Embryonic facial prominence (tissue), 1 donor: ENCODE data around the gene SPG7.

Source experiments
- DNase-seq: peaks from one replicate; pipeline ENCODE4 v3.0.0-alpha.2; 2016; ENCODE audit errors: extremely low spot score

The SPG7 gene

DNA sequence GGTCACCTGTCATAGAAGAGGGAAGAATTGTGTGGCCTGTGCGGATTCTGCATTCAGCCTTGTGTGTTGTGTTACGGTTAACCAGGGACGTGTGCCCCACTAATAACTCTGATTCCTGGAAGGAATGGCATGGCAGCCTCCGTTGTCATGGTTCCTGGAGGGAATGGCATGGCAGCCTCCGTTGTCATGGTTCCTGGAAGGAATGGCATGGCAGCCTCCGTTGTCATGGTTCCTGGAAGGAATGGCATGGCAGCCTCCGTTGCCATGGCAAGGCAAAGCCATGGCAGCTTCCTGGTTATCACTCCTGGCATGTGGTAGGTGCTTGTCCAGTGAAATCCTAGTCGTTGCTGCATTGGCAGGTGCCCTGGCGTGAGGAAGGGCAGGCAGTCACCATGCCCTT, 8.9 kb downstream of the SPG7 start:
- DNase-seq = no peak

DNA sequence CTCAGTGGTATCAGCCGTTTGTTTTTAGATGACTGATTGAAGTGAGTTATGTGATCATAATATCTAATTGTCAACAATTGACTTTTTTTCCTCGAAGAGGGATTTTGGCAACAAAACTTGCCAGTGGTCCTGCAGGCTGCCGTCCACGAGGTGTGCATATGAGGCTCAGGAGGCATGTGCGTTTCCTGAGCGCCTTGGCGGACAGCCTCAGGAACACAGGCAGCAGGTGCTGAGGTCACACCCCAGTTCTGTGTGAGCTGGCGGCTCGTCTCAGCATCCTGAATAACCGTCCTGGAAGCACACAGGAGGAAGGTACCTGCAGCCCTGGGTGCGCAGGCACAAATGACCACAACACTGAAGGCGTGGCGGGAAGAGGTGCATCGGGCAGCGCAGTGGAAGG, 11.7 kb downstream of the SPG7 start:
- DNase-seq = no peak

DNA sequence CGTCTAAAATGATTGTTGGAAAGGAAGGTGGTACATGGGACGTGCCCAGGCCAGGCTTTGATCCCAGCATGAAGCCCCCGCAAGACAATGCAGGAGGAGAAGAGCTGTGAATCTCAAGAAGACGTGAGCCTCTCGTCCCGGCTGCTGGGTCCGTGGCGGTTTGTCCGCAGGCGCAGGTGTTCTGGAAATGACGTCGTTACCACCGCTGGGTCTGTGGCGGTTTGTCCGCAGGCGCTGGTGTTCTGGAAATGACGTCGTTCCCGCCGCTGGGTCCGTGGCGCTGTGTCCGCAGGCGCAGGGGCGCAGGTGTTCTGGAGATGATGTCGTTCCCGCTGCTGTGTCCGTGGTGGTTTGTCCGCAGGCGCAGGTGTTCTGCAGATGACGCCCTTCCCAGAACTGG, 14.1 kb downstream of the SPG7 start:
- DNase-seq = no peak

DNA sequence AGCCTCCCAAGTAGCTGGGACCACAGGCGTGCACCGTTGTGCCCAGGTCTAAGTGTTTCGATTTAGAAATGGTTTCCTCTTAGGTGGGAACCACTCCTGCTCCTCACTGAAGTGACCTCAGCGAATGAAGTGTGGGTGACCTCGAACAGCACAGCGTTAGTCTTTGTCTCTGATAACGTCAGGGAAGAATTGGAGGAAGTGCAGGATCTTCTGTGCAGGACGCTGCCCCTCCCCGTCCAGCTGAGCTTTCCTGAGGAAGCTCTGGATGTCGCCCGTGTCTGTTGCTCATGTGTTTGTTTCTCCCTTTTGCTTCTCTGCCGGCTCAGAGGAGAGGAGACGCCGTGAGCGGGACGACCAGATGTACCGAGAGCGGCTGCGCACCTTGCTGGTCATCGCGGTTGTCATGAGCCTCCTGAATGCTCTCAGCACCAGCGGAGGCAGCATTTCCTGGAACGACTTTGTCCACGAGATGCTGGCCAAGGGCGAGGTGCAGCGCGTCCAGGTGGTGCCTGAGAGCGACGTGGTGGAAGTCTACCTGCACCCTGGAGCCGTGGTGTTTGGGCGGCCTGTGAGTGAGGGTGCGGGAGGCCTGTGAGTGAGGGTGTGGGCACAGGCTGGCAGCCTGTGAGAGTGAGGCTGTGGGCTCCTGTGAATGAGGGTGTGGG, 15.6 kb downstream of the SPG7 start:
- no peak for DNase-seq

DNA sequence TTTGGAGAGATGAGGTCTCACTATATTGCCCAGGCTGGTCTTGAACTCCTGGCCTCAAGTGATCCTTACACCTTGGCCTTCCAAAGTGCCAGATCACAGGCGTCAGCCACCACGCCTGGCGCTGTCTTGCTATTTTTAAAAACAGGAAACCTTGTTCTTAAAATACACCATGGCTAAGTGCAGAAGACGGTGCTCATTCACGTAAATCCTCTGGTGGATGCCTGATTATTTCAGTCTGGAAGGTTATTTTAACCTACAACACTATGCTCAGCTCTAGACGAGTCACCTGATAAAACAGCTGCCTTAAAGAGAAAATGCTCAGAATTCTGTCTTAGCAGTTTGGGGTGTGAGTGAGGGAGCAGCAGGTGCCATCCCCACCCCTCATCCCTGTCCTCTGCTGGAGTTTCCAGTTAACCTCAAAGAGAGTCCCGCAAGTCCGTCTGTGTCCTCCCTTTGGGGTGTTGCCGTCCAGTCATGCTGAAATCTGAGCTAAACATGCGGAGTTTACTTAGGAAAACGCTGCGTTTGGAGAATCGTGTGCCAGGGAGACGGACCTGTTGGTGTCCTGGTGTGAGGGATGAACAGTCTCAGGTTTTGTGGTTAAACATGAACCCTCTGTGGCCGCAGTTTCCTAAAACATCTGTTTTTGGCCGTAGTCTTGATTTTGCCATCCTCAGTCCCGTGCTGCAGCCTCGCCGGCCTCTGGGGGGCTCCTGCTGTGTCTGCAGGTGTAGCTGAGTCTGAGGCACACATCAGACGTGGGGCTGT, 17.1 kb downstream of the SPG7 start:
- DNase-seq = no peak

DNA sequence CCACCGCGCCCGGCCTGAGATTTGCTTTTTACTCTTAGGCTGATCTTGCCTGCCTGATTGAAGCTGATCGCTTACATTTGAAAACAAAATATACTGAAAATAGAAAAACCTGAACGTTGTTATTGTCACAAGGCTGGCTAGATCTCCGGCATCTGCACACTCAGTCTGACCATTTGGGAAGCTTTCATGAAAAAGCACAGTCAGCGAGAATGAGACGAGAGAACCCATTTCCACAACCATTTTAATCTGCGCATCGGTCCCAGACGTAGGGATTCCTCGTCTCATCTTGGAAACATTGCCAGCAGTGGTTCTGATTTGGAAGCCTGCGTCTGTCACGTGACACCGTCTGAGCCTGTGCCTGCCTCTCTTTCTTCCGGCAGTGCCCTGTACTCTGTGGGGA, 20.9 kb downstream of the SPG7 start:
- DNase-seq = no peak

DNA sequence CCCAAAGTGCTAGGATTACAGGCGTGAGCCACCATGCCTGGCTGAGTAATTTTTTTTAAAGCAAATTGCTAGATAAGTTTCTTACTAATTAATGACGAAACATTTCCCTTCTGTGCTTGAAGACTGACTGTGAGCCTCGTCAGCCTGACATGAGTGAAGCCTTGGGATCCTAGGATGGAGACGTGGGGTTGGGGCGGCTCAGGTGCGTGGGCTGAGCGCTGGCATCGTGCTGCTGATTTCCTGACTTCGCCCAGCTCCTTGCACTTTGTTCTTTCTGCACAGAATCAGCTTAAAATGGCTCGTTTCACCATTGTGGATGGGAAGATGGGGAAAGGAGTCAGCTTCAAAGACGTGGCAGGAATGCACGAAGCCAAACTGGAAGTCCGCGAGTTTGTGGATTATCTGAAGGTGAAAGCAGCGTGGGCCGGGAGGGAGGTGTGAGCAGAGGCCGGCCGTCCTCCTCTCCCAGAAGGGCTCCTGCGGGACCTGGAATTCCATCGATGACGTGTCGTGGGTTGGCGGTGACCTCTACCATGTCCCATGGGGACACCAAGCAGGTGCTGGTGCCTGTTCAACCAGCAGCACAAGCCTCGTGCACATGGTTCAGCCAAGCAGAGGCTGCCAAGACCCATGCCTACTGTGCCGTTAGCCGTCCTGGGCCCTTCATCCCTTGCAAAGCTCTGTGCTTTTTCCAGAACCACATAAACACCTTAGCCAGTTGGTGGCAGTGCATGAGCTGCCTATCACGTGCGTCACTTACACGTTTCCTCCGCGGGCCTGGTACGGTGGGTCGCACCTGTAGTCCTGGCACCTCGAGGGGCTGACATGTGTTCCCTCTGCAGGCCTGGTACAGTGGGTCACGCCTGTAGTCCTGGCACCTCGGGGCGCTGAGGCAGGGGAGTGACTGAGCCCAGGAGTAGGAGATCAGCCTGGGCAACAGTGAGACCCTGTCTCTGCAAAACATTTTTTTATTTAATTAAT, 22.5 kb downstream of the SPG7 start:
- no peak for DNase-seq

DNA sequence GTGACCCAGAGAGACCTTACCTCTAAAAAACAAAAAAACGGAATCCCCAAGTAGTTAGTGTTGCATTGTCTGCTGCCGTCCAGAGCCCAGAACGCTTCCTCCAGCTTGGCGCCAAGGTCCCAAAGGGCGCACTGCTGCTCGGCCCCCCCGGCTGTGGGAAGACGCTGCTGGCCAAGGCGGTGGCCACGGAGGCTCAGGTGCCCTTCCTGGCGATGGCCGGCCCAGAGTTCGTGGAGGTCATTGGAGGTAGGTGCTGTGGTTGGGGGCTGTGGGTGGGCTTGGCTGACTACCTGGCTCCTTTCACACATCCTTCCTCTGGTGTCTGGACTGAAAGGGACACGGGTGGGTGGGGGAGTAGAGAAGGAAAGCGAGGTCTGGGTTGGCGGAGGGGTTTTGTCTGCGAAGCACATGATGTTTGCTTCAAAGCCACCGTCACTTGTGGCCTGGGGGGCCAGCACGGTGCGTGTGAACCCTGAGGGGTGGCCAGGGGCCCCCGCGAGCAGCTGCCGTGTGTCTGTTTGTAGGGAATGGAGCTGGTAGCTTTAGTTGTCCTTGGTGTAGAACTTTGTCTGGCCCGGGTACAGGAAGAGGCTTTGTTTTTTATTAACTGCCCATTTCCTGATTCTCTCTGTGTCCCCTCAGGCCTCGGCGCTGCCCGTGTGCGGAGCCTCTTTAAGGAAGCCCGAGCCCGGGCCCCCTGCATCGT, 23.8 kb downstream of the SPG7 start:
- no peak for DNase-seq

DNA sequence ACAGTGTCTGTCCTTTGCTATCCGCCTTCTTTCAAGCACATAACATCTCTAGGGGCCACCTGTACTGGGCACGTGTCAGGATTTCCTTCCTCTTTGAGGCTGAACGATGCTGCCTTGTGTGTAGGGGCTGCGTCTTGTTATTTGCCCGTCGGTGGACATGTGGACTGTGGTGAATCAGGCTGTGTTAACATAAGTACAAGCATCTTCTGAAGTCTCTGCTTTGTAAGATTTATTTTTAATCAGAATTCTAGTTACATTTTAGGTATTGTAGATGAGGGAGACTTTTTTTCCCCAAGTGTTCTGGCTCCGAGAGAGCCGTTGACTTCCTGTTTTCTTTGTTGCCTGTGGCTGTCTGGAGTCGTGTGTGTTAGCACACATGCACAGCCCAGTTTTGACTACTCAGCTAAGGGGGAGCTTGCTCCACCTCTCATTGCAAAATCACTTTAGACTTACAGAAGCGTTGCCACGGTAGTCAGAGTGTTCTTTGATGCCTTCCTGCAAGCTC, 26.1 kb downstream of the SPG7 start:
- DNase-seq = no peak

DNA sequence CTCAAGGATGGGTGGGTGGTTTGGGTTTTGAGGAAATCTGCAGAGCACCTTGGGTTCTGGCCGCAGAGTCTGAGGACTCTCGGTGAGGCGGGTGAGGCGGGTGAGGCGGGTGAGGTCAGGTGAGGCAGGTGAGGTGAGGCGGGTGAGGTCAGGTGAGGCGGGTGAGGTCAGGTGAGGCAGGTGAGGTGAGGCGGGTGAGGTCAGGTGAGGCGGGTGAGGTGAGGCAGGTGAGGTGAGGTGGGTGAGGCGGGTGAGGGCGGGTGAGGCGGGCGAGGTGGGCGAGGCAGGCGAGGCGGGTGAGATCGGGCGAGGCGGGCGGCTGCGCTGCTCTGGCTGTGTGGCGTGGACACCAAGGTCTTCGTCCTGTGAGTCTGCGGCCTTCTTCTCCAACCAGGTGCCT, 28.2 kb downstream of the SPG7 start:
- DNase-seq = no peak

DNA sequence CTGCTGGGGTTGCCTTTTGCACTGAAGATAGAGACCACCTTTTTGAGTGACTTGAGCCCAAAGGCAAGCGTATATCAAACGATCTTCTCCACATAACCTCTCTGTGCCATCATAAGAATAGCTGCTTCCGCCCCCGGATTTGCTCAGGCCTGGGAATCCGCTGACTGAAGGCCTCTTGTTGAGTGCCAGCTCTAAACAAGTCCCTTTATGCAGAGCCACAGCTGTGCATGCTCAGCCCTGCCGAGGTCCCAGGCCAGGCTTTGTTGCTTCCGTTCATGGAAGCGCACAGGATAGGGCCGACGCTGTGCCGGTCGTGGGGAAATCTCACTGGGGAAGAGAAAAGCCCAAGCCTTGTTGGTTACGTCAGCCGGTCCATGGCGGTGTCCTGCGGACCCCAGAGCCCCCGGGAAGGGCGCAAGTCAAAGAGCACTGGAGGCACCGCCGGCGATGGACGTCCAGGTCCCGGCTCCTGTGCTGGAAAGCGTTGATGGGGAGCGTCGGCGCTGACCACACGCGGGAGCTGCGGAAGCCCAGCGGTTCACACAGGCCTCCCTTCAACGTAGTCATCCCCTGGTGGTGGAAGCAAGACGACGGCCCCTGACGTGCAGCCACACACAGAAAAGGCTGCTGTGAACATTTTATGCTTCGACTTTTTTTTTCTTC, 28.8 kb downstream of the SPG7 start:
- DNase-seq = no peak

DNA sequence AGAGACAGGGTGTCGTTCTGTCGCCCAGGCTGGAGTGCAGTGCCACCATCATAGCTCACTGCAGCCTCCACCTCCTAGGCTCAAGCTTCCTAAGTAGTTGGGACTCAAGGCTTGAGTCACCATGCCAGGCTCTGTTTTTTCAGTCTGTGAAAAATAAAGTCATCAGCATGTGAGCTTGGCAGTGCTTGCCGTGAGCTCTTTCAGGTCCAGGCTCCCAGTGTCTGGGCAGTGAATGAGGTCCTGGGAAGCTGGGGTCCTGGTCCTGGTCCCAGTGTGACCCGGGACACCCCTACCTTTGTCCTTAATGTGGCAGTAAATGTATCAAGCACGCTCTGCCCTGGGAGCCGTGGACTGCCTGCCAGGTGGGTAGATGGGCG, 29.3 kb downstream of the SPG7 start:
- no peak for DNase-seq

DNA sequence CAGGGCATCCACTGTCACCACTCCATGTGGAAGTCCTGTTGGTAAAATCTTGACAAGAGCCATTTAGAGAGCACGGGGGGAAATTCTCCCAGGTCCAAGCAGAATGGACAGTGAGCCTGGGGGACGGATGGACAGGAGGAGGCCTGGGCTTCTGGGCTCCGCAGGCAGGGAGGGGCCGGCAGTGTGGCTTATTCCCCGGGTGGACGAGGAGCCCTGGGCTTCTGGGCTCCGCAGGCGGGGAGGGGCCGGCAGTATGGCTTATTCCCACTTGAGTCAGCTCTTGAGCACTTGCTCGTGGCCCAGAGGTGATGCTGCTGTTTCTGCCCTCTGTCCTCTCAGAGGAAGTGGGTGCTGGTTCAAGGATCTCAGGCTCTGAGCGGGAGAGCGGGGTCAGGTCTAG, 30.1 kb downstream of the SPG7 start:
- no peak for DNase-seq

DNA sequence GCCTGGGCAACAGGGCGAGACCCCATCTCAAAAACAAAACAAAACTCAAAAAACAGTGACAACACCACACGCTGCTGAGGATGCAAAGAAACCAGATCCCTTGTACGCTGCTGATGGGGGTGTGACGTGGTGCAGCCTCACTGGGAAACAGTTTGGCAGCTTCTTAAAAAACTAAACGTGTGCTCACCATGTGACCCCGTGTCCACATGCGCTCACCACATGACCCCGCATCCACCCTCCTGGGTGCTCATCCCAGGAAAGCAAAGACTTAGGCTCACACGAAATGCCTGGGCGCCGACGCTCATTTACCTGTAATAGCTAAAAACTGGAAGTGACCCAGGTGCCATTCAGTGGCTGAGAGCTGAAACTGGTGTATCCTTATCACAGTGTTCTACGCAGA, 32.4 kb downstream of the SPG7 start:
- DNase-seq = no peak

DNA sequence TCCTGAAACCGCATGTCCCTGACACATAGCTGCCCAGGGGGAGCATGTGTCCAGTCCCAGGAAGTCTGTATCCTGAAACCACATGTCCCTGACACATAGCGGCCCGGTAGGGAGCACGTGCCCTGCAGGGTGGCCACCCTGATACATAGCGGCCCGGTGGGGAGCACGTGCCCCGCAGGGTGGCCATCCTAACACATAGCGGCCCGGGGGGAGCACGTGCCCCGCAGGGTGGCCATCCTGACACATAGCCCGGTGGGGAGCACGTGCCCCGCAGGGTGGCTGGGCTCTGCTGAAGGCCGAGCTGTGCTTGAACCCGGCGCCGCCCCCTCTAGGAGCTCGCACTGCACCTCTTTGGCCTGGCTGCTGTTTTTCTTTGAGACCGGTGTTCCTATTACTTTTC, 33.6 kb downstream of the SPG7 start:
- DNase-seq = no peak

DNA sequence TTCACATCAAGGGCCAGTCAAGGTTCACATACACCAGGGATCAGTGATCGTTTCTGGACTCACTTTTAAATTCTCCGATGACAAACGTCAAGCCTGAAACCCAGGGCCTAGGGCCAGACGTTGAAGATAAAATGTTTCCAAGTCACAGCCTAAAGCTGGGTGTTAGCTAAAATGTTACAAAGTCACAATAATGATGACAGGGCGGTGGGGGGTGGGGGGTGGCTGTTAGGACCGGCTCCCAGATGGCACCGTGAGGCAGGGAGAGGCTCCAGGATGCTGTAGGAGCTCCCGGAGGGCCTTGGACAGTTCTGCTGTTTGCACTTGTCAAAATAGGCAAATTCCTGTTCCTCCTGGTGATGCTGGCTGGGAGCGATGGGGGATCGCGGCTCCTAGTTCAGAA, 35.9 kb downstream of the SPG7 start:
- DNase-seq = no peak

DNA sequence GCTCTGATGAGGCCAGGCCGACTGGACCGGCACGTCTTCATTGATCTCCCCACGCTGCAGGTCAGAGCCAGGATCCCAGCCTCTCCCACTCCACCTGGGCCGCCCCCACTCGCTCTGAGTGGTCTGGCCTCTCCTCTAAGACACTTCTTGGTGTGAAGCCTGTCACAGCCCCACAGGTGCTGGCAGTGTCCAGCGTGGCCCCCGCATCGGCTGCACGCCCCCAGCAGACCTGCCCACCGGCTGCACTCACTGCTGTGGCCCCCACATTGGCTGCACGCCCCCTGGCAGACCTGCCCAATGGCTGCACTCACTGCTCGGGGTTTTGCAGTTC, 36.5 kb downstream of the SPG7 start:
- DNase-seq = no peak

DNA sequence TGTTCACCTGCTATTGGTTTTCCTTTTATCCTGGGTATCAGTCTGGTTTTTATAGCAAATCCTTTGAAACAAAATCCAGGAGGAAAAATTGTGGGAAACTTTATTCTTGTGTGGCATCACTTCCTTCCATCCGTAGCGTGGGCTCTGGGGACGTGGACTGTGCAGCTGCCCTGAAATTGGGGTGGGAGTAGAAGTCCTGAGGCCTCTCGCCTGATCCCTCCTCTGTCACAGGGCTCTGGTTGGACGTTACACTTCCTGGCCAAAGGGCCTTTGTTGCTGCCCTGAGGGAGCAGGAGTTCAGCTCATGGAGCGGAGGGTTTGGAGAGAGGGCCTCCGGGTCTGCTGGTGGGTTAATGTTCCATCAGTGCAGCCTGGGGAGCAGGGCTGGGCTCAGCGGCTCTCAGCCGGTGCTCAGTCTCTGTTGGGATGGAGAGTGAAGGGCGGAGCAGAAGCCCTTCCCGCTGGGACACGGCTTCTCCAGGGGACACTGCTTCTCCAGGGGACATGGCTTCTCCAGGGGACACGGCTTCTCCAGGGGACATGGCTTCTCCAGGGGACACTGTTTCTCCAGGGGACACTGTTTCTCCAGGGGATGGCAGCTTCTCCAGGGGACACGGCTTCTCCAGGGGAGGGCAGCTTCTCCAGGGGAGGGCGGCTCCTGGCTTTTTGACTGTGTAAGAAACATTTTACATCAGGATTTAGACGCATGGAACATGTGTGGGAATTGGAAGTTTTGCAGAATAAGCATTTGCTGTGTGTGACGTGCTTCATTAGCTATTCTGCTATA, 37.0 kb downstream of the SPG7 start:
- DNase-seq = no peak

DNA sequence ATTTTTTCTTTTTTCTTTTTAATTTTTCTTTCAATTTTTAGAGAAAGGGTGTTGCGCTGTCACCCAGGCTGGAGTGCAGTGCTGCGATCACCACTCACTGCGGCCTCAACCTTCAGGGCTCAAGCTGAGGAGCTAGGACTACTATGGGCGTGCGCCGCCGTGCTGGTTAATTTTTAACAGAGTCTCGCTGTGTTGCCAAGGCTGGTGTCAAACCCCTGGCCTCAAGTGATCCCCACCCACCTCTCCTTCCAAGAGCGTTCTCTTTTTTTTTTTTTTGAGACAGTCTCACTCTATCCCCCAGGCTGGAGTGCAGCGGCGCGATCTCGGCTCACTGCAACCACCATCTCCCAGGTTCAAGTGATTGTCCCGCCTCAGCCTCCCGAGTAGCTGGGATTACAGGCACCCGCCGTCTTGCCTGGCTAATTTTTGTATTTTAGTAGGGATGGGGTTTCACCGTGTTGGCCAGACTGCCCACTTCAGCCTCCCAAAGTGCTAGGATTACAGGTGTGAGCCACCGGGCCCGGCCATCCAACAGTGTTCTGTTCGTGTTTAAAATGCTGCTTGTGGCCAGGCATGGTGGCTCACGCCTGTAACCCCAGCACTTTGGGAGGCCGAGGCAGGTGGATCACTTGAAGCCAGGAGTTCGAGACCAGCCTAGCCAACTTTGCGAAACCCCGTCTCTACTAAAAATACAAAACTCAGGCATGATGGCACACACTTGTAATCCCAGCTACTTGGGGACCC, 37.8 kb downstream of the SPG7 start:
- no peak for DNase-seq

DNA sequence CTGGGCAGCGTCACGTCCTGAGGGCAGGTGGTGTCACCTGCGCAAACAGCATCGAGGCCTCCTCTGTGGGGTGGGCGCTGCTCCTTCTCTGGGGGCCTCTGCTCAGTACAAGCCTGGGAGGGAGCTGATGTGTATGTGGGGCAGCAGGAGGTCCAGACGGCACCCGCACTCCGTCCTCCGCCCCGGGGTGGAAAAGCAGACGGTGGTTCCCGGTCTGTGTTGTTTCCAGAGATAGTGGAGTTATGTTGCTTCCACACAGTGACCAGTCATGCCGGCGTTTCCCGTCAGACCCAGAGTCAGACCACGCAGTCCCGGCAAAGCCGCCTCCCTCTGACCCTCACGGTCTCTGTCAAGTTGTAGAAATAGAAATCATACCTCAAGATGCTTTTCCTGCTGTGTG, 38.6 kb downstream of the SPG7 start:
- no peak for DNase-seq
